Prostate gland (tissue), 2 donors: ENCODE results near the gene CFAP221.

Experiments
- CTCF ChIP-seq, 4 experiments: fragments of 200-600 bp in 2 of 4; fragments of 450-650 bp in 2 of 4; sonication (generic) in 2 of 4; IDR thresholded peaks; 1 replicate in 3 of 4; 2 replicates in 1 of 4; pipeline ENCODE4 v1.5.1; 2016 to 2019; ENCODE audit warnings: antibody characterized with exemption in 4 of 4, mild to moderate bottlenecking in 2 of 4, moderate library complexity in 2 of 4
- POLR2A ChIP-seq: fragments of 450-650 bp; IDR thresholded peaks from one replicate; pipeline ENCODE4 v1.6.1; 2016; ENCODE audit warnings: antibody characterized with exemption, mild to moderate bottlenecking
- POLR2AphosphoS5 ChIP-seq: sonication (generic); formaldehyde crosslinking; IDR thresholded peaks from one replicate; pipeline ENCODE4 v1.6.1; 2017; ENCODE audit warnings: antibody characterized with exemption

GRCh38 chr2:119523952-119524694 lies 20.1 kb upstream of the CFAP221 start, which contains the start of gene SCTR:
- TF ChIP-seq CTCF (IDR thresholded peaks at IDR 0.05) (no peak), POLR2AphosphoS5 (no peak), POLR2A (no peak)
